Measurements from ENCODE around the gene UBE3C. TPM values are rescaled to one million over a fixed set of nuclear protein-coding genes. Genes with fewer than 3 reads are reported as not detected.
"Not testable (repeated sequence)": the region's sequence is repeated elsewhere in the genome, so short reads cannot be mapped to it uniquely, and the experiment has no call there.

Gene UBE3C
- polyA plus RNA-seq, 6 donors from 2014 or later, result 16.2 to 22.0 (median 17.5) TPM

DNA sequence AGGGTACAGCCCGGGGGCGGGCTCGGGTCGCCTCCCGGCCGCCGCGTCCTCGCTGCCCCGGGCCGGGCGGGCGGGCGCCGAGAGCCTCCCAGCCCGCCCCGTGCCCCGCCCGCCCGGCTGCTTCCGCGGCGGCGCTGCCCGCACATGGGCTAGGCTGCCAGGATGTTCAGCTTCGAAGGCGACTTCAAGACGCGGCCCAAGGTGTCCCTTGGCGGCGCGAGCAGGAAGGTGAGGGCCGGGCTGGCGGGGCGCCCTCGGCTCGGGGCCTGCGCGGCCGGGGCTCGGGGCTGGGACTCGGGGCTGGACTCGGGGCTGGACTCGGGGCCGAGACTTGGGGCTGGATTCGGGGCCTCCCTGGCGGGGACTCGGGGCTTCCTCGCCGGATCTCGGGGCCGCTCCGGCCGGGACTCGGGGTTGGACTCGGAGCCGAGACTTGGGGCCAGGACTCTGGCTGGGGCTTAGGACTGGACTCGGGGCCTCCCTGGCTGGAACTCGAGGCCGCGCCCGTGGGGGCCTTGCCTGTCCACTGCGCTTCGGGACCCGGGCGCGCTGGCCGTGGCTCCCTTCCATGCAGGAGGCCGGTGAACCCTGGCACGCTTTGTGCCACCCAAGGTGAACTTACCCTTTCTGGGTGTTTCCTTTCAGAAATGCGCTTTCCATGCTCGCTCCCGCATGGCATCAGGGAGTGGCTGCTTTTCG, 534 bp downstream of the UBE3C start:
- Mint-ChIP-seq H3K27ac (peak overlapping the region; percentile 30 to 93 (median 65)), H3K4me1 (peaks cover 41 to 47% (median 46%) of the 10 kb centered on the region in 3 donors), H3K27me3 (no peaks in the 10 kb centered on the region)

DNA sequence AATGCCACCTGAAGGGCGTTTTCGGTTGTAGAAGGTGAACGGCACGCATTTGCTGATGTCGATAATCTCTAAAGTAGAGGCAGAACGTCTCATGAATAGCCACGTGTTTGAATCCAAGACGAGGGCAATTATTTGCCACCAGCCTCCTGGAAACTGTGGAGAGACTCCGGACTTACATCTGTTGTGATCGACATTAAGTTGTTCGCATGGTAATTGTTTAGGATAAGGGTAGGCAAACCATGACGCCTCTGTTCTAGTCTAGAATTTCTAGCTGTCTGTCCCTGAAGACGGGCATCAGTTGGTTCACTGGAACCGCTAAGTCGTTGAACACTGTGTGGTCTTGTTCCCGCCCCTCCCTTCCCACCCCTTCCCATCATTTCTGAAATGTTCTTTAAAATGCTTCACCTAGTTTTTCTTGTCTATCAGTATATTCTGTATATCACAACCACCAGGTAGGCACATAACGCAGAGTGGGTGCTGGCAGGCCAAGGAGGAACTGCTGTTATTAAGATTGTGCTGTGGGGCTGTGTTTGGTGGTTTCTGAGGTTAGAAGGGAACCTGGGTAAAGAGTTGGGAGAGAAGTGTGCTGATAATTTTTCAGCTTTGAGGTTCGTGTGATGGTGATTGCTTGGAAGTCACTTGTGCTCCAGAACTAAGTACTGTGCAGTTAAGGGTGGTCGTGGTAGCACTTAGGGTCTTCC, 1.2 kb downstream of the UBE3C start:
- H3K4me3 Mint-ChIP-seq, result peak overlapping the region; percentile 55 to 91 (median 78)
- DNase-seq (peak; percentile 7), ATAC-seq (ENCODE audit: low read depth in 2 of 2) (no peak)
- H3K4me1 Mint-ChIP-seq, result peaks cover 48 to 53% (median 48%) of the 10 kb centered on the region in 3 donors
- no peaks in the 10 kb centered on the region for H3K9me3 Mint-ChIP-seq
- H3K27ac Mint-ChIP-seq, result peak overlapping the region; percentile 30 to 93 (median 65)
- H3K27me3 Mint-ChIP-seq, result no peaks in the 10 kb centered on the region
- peaks cover 0 to 9% of the 10 kb centered on the region in 2 donors for H3K36me3 Mint-ChIP-seq

More for the DNA sequence above, 534 bp downstream of the UBE3C start:
- no peaks in the 10 kb centered on the region for H3K9me3 Mint-ChIP-seq
- ATAC-seq (ENCODE audit: low read depth in 2 of 2) (peak; percentile 67 to 71), DNase-seq (no peak)
- peak overlapping the region; percentile 55 to 91 (median 78) for H3K4me3 Mint-ChIP-seq
- peaks cover 0 to 9% of the 10 kb centered on the region in 2 donors for H3K36me3 Mint-ChIP-seq

DNA sequence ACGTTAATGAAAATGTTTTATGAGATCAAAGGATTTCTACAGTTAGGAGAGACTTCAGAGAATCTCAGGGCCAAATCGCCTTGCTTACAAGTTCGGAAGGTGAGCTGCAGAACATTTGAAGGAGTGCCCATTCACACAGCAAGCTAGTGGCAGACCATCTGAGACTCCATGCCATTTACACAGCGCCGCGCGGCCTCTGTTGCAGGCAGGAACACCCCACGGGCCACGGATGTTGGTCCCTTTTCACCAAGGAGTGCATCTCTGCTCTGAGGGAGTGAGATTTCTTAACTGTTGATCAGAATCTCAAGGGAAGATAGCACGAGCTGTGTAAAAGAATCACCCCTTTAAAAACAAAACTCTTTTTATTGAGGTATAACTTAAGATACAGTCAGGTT, 1.8 kb downstream of the UBE3C start:
- no peaks in the 10 kb centered on the region for H3K27me3 Mint-ChIP-seq

DNA sequence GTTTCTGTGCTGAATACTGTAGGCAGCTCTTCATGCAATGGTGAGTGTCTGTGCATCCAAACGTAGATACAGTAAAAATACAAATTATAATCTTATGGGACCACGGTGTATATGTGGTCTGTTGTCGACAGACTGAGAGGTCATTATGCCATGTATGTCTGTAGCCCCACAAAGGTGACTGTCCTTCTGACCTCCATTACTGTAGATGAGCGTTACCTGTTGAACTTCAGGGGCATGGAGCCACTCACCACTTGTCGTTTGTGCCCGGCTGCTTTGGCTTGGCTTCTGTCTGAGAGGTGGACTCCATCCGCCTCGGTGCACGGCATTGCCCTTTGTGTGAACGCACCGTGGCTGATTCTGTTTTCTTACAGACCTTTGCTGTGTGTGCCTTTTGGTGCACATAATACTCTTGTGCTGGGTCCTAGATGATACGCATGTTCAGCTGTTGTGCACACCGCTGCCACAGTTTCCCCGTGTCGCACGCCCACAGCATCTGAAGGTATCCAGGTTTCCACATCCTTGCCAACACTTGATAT, 2.9 kb downstream of the UBE3C start:
- Mint-ChIP-seq H3K27me3 (no peaks in the 10 kb centered on the region), H3K36me3 (peaks cover 0 to 9% of the 10 kb centered on the region in 2 donors), H3K4me3 (peak overlapping the region in 3 of 8 donors; percentile 22 to 75 (median 55)), H3K9me3 (no peaks in the 10 kb centered on the region), H3K4me1 (peaks cover 53 to 55% (median 53%) of the 10 kb centered on the region in 3 donors), H3K27ac (no peak overlapping the region)
- ATAC-seq (ENCODE audit: low read depth in 2 of 2) (no peak), DNase-seq (no peak)

More for the DNA sequence above, 1.8 kb downstream of the UBE3C start:
- H3K27ac Mint-ChIP-seq, result peak overlapping the region in 3 of 6 donors; percentile 33 to 87 (median 76)
- no peaks in the 10 kb centered on the region for H3K9me3 Mint-ChIP-seq
- H3K36me3 Mint-ChIP-seq, result peaks cover 0 to 9% of the 10 kb centered on the region in 2 donors
- no peak for ATAC-seq (ENCODE audit: low read depth in 2 of 2)
- no peak for DNase-seq
- peak overlapping the region; percentile 12 to 91 (median 66) for H3K4me3 Mint-ChIP-seq
- H3K4me1 Mint-ChIP-seq, result peaks cover 51 to 56% (median 52%) of the 10 kb centered on the region in 3 donors

DNA sequence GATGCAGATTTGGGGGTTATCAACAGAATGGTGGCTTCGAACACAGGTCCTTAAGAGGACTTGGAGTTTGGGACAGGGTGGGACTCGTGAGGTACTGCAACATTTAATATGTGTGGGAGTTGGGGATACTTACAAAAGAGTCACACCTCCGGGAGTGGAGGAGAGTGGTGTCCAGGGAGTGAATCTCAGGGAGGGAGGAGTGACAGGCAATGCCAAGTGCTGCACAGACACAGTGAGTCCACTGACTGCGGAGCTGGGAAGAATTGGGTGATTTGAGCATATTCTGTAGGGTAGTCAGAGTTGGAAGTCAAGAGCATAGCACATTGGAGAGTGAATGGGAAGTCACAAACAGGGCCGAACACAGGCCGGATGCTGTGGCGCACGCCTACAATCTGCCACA, 5.1 kb downstream of the UBE3C start:
- no peak for ATAC-seq (ENCODE audit: low read depth in 2 of 2)
- H3K4me1 Mint-ChIP-seq, result peaks cover 58 to 73% (median 70%) of the 10 kb centered on the region in 3 donors
- H3K27me3 Mint-ChIP-seq, result no peaks in the 10 kb centered on the region
- H3K4me3 Mint-ChIP-seq, result peak overlapping the region in 1 of 8 donors; percentile 16
- no peaks in the 10 kb centered on the region for H3K9me3 Mint-ChIP-seq
- H3K36me3 Mint-ChIP-seq, result peaks cover 0 to 9% of the 10 kb centered on the region in 2 donors
- no peak for DNase-seq
- H3K27ac Mint-ChIP-seq, result peak overlapping the region in 2 of 6 donors; percentile 58 to 77

DNA sequence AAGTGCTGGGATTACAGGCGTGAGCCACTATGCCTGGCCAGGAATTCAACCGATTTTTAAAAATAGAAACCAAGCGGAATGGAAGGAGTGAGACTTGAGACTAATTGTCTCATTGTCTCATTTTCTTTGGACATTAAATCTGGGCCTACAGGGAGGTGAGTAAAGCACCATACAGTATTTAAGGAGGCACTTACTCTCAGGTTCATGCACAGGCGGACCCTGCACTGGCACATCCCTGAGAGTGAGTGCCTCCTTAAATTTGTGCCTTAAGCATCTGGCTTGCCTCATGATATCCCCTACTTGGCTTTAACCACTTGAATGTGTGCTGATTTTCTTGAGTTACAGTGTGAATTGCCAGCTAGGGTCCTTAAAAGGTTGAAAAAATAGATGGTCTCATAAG, 10.6 kb downstream of the UBE3C start:
- Mint-ChIP-seq H3K27ac (peak overlapping the region in 1 of 6 donors; percentile 69), H3K36me3 (peaks cover 0 to 10% of the 10 kb centered on the region in 2 donors), H3K9me3 (no peaks in the 10 kb centered on the region), H3K4me1 (peaks cover 32 to 69% (median 57%) of the 10 kb centered on the region in 3 donors), H3K4me3 (no peak overlapping the region), H3K27me3 (no peaks in the 10 kb centered on the region)
- DNase-seq, result no peak
- no peak for ATAC-seq (ENCODE audit: low read depth in 2 of 2)

DNA sequence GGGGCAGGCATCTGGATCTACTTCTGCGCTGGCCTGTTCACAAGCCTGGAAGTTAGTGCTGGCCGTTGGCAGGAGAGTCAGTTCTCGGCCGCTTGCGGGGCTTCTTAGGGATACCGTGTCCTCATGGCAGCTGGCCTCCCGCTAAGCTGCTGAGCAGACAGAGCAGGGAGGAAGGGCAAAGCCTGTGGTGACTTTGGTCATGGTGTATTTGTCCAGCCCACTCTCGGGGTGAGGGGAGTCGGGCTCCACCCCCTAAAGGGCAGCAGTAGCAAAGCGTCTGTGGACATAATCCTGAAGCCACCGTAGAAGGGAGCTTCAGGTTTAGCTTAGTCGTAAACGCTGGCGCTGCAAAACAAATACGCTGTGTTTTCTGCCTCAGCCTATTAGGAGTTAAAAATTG, 12.2 kb downstream of the UBE3C start:
- Mint-ChIP-seq H3K9me3 (no peaks in the 10 kb centered on the region), H3K27ac (peak overlapping the region in 1 of 6 donors; percentile 38), H3K4me3 (no peak overlapping the region), H3K36me3 (peaks cover 0 to 10% of the 10 kb centered on the region in 2 donors), H3K27me3 (no peaks in the 10 kb centered on the region), H3K4me1 (peaks cover 33 to 66% (median 54%) of the 10 kb centered on the region in 3 donors)
- DNase-seq (no peak), ATAC-seq (ENCODE audit: low read depth in 2 of 2) (no peak)

DNA sequence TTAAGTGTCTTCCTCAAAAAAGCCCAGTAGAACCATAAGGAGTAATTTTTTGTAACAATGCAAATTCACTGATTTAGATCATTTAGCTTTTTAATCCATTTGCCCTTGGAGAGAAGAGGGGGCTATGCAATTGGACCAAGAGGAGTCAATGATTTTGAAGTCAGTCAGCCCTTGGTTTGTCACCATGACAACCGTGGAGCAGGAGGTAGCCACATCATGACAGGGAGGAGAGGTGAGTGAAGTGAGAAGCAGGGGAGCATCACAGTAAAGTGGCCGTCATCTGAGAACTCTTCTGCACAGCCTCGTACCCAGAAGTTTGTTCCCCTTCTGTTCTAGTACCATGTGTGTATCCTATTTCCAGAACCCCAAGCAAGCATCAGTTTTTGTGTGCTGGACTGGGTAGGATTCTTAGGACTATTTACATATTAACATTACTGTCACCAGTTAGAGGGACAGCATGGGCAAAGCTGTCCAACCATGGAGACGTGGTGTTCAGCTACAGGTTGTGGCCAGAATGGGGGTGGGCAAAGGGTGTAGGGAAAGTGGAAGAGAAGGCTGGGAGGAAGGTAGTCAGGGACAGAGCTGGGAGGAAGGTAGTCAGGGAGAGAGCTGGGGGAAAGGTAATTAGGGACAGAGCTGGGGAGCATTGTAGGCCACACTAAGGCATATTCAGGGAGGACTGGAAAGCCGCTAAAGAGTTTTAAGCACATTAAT, 13.1 kb downstream of the UBE3C start:
- Mint-ChIP-seq H3K36me3 (peaks cover 0 to 10% of the 10 kb centered on the region in 2 donors), H3K27ac (peak overlapping the region in 2 of 6 donors; percentile 56 to 80), H3K4me3 (peak overlapping the region in 1 of 8 donors; percentile 12), H3K4me1 (peaks cover 31 to 71% (median 54%) of the 10 kb centered on the region in 3 donors), H3K9me3 (no peaks in the 10 kb centered on the region), H3K27me3 (no peaks in the 10 kb centered on the region)
- ATAC-seq (ENCODE audit: low read depth in 2 of 2) (no peak), DNase-seq (no peak)

DNA sequence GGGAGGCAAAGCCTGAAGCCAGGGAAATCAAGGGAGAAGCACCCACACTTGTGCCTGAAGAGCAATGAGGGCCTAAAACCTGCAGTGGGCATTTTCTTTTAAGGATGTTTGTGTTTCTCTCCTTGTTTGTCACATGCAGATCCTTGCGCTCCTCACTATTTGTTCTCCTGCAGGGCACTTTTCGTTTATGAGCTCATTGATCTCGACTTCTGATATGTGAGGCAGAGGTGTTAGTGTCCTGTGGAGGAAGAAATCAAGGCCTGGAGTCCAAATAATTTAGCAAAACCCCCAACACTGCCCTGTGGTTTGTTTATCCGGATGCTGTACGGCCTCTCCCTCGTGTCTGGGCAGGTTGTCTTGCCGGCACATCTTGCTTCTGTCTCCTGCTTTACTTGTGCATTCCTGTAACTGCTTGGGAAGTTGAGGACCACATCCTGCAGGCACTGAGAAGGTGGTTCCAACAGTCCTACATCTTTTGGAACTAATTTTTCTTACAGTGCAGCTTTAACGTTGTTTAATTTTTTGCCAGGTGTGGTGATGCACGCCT, 13.7 kb downstream of the UBE3C start:
- DNase-seq (no peak), ATAC-seq (ENCODE audit: low read depth in 2 of 2) (no peak)
- Mint-ChIP-seq H3K36me3 (peaks cover 0 to 10% of the 10 kb centered on the region in 2 donors), H3K4me3 (no peak overlapping the region), H3K9me3 (no peaks in the 10 kb centered on the region), H3K27ac (no peak overlapping the region), H3K27me3 (no peaks in the 10 kb centered on the region), H3K4me1 (peaks cover 29 to 64% (median 47%) of the 10 kb centered on the region in 3 donors)

DNA sequence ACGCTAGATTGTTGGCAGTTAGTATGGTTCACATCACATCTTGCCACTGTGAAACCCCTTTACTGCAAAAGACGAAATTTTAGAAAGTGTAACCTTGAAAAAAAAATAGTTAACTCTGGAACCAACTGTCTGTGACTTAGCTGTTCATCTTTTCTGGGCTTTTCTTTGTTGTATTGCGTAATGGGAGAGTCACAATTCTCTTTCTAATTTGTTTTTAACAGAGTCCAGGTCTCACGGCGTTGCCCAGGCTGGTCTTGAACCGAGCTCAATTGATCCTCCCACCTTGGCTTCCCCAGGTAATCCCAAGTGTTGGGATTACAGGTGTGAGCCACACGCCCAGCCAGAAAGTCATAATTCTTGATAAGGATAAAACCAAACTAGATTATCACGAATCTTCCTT, 14.5 kb downstream of the UBE3C start:
- Mint-ChIP-seq H3K4me3 (no peak overlapping the region), H3K9me3 (no peaks in the 10 kb centered on the region), H3K27ac (peak overlapping the region in 1 of 6 donors; percentile 56), H3K27me3 (no peaks in the 10 kb centered on the region), H3K36me3 (peaks cover 0 to 10% of the 10 kb centered on the region in 2 donors), H3K4me1 (peaks cover 25 to 57% (median 39%) of the 10 kb centered on the region in 3 donors)
- ATAC-seq (ENCODE audit: low read depth in 2 of 2), result no peak
- no peak for DNase-seq

DNA sequence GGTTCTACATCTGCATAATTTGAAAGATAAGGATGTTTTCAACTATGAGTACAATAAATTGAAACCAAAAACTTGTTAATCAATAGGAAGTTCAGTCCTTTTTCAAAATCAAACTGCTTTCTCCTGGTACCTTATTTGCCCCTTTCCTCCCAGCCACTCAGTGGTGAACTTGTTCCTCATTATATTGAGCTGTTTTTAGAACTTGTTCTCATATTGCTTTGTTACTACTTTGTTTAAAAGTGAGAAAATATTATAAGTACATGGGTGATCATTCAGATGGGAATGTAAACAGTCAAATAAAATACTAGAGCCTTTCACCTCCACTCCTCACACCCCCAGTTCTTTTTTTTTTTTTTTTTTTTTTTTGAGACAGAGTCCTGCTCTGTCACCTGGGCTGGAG, 17.2 kb downstream of the UBE3C start:
- no peak overlapping the region for H3K4me3 Mint-ChIP-seq
- no peak for ATAC-seq (ENCODE audit: low read depth in 2 of 2)
- H3K4me1 Mint-ChIP-seq, result peaks cover 35 to 50% (median 48%) of the 10 kb centered on the region in 3 donors

DNA sequence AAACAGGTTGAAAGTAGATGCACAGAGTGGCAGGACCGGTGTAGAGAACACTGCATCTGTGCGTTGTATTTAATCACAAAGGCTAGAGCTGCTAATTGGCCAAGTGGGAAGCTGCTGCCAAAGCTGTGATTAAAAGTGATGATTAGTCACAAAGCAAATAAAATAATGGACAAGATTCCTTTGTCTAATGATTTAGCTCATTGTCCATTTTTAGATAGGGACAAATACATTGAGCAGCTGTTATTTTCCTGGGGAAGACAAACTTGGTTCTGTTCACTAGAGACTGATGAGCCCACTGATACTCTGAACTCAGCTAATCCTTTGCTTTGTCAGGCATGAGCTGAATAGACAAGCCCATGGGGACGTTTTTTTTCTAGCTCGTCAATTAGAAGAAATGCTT, 19.7 kb downstream of the UBE3C start:
- no peaks in the 10 kb centered on the region for H3K9me3 Mint-ChIP-seq
- peaks cover 0 to 7% of the 10 kb centered on the region in 2 donors for H3K36me3 Mint-ChIP-seq
- DNase-seq (no peak), ATAC-seq (ENCODE audit: low read depth in 2 of 2) (no peak)
- H3K4me3 Mint-ChIP-seq, result no peak overlapping the region
- H3K27me3 Mint-ChIP-seq, result no peaks in the 10 kb centered on the region
- H3K4me1 Mint-ChIP-seq, result peaks cover 21 to 33% (median 29%) of the 10 kb centered on the region in 3 donors
- no peak overlapping the region for H3K27ac Mint-ChIP-seq

More for the DNA sequence above, 17.2 kb downstream of the UBE3C start:
- no peak for DNase-seq
- Mint-ChIP-seq H3K27me3 (no peaks in the 10 kb centered on the region), H3K36me3 (peaks cover 4 to 10% of the 10 kb centered on the region in 2 donors), H3K27ac (peak overlapping the region in 1 of 6 donors; percentile 5), H3K9me3 (no peaks in the 10 kb centered on the region)

DNA sequence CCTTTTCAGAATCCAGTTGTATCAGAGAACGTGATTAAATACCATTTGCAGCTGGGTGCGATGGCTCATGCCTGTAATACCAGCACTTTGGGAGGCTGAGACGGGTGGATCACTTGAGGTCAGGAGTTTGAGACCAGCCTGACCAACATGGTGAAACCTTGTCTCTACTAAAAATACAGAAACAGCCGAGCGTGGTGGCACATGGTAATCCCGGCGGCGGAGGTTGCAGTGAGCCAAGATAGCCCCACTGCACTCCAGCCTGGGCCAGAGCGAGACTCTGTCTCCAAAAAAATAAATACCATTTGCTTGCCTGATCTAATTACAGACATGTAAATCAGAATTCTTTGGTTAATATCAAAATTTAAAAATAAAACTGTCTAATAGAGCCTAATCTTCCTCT, 20.8 kb downstream of the UBE3C start:
- H3K9me3 Mint-ChIP-seq; H3K27me3 Mint-ChIP-seq; DNase-seq; H3K4me3 Mint-ChIP-seq; ATAC-seq (ENCODE audit: low read depth in 2 of 2); H3K27ac Mint-ChIP-seq: not testable (repeated sequence)
- peaks cover 8 to 17% of the 10 kb centered on the region in 2 donors for H3K36me3 Mint-ChIP-seq
- H3K4me1 Mint-ChIP-seq, result peaks cover 17 to 24% (median 21%) of the 10 kb centered on the region in 3 donors
